Measurements from ENCODE around the gene C10orf88.
A peak's percentile ranks its signal among the peaks of the same experiment; 100 is the strongest.

Gene C10orf88

GRCh38 chr10:122986335-122986734, 32.3 kb upstream of the C10orf88 start:
- no peaks in the 10 kb centered on the region for H3K4me1 ChIP-seq (ENCODE audit: control insufficient read depth in 2 of 2, insufficient read depth in 1 of 2, low read depth in 1 of 2, low read length in 2 of 2)
- H3K4ac ChIP-seq (ENCODE audit: low read length): no peak overlapping the region
- WGBS, 2 donors (ENCODE audit: extremely low coverage in 2 of 2, insufficient read length in 2 of 2, insufficient replicate concordance in 1 of 2): no CpG with 5 or more reads among the region's 6 CpGs
- H2BK5ac ChIP-seq (ENCODE audit: low read length): no peak overlapping the region
- H3K4me2 ChIP-seq (ENCODE audit: insufficient read depth, low read length, poor library complexity, severe bottlenecking): no peak overlapping the region
- H3K23ac ChIP-seq (ENCODE audit: low read depth, low read length, poor library complexity): no peak overlapping the region
- H2AFZ ChIP-seq (ENCODE audit: low read length): no peak overlapping the region
- no peak overlapping the region for H4K8ac ChIP-seq (ENCODE audit: low read depth, low read length)
- H3K9me3 ChIP-seq (replicated peaks in 1 of 2; ENCODE audit: control insufficient read depth in 2 of 2, insufficient read depth in 1 of 2, low read depth in 1 of 2, low read length in 2 of 2): no peaks in the 10 kb centered on the region
- no peaks in the 10 kb centered on the region for H3K79me1 ChIP-seq (ENCODE audit: low read depth, low read length)
- DNase-seq (ENCODE audit: low spot score): no peak
- no peak overlapping the region for H3K9ac ChIP-seq (ENCODE audit: low read depth, low read length, poor library complexity)
- H4K91ac ChIP-seq (ENCODE audit: low read depth, low read length, poor library complexity): no peak overlapping the region
- H3K14ac ChIP-seq (ENCODE audit: low read length): no peak overlapping the region
- no peak overlapping the region for H2BK15ac ChIP-seq (ENCODE audit: low read length)
- H3K4me3 ChIP-seq (ENCODE audit: low read length in 2 of 2): no peak overlapping the region
- peaks cover 0 to 57% of the 10 kb centered on the region in 2 donors for H3K36me3 ChIP-seq (replicated peaks in 1 of 2; ENCODE audit: control insufficient read depth in 2 of 2, insufficient read depth in 2 of 2, low read length in 2 of 2)
- H2BK12ac ChIP-seq (ENCODE audit: low read length): no peak overlapping the region
- H3K27ac ChIP-seq (replicated peaks; ENCODE audit: low read length): no peak overlapping the region
- no peaks in the 10 kb centered on the region for H3K27me3 ChIP-seq (ENCODE audit: control insufficient read depth in 3 of 3, insufficient read depth in 3 of 3, low read depth in 1 of 3, low read length in 3 of 3)
- no peak overlapping the region for H2AK5ac ChIP-seq (ENCODE audit: low read depth, low read length)
- no peak overlapping the region for H2BK120ac ChIP-seq (ENCODE audit: low read depth, low read length)
- H3K18ac ChIP-seq (ENCODE audit: low read length): no peak overlapping the region

GRCh38 chr10:122984708-122985107, 30.7 kb upstream of the C10orf88 start:
- no peak overlapping the region for H3K14ac ChIP-seq (ENCODE audit: low read length)
- peaks cover 0 to 44% of the 10 kb centered on the region in 2 donors for H3K36me3 ChIP-seq (replicated peaks in 1 of 2; ENCODE audit: control insufficient read depth in 2 of 2, insufficient read depth in 2 of 2, low read length in 2 of 2)
- H2AFZ ChIP-seq (ENCODE audit: low read length): no peak overlapping the region
- H4K91ac ChIP-seq (ENCODE audit: low read depth, low read length, poor library complexity): no peak overlapping the region
- no peaks in the 10 kb centered on the region for H3K9me3 ChIP-seq (replicated peaks in 1 of 2; ENCODE audit: control insufficient read depth in 2 of 2, insufficient read depth in 1 of 2, low read depth in 1 of 2, low read length in 2 of 2)
- H2AK5ac ChIP-seq (ENCODE audit: low read depth, low read length): no peak overlapping the region
- no peaks in the 10 kb centered on the region for H3K79me1 ChIP-seq (ENCODE audit: low read depth, low read length)
- no peak overlapping the region for H3K4me3 ChIP-seq (ENCODE audit: low read length in 2 of 2)
- no peak overlapping the region for H2BK120ac ChIP-seq (ENCODE audit: low read depth, low read length)
- H3K4me1 ChIP-seq (ENCODE audit: control insufficient read depth in 2 of 2, insufficient read depth in 1 of 2, low read depth in 1 of 2, low read length in 2 of 2): peaks cover 2 to 4% of the 10 kb centered on the region in 2 donors
- H3K4ac ChIP-seq (ENCODE audit: low read length): no peak overlapping the region
- H2BK15ac ChIP-seq (ENCODE audit: low read length): no peak overlapping the region
- H3K23ac ChIP-seq (ENCODE audit: low read depth, low read length, poor library complexity): no peak overlapping the region
- no peak overlapping the region for H3K18ac ChIP-seq (ENCODE audit: low read length)
- H3K9ac ChIP-seq (ENCODE audit: low read depth, low read length, poor library complexity): no peak overlapping the region
- H3K27me3 ChIP-seq (ENCODE audit: control insufficient read depth in 3 of 3, insufficient read depth in 3 of 3, low read depth in 1 of 3, low read length in 3 of 3): no peaks in the 10 kb centered on the region
- H2BK12ac ChIP-seq (ENCODE audit: low read length): no peak overlapping the region
- no CpG with 5 or more reads among the region's 2 CpGs for WGBS, 2 donors (ENCODE audit: extremely low coverage in 2 of 2, insufficient read length in 2 of 2, insufficient replicate concordance in 1 of 2)
- H4K8ac ChIP-seq (ENCODE audit: low read depth, low read length): no peak overlapping the region
- no peak overlapping the region for H2BK5ac ChIP-seq (ENCODE audit: low read length)
- H3K27ac ChIP-seq (replicated peaks; ENCODE audit: low read length): no peak overlapping the region
- DNase-seq (ENCODE audit: low spot score): no peak
- H3K4me2 ChIP-seq (ENCODE audit: insufficient read depth, low read length, poor library complexity, severe bottlenecking): no peak overlapping the region

GRCh38 chr10:122983898-122984297, 29.9 kb upstream of the C10orf88 start:
- Histone ChIP-seq H4K91ac (ENCODE audit: low read depth, low read length, poor library complexity) (no peak overlapping the region), H2AK5ac (ENCODE audit: low read depth, low read length) (no peak overlapping the region), H2BK15ac (ENCODE audit: low read length) (no peak overlapping the region), H3K23ac (ENCODE audit: low read depth, low read length, poor library complexity) (no peak overlapping the region), H2BK12ac (ENCODE audit: low read length) (no peak overlapping the region), H3K79me1 (ENCODE audit: low read depth, low read length) (no peaks in the 10 kb centered on the region), H3K4me1 (ENCODE audit: control insufficient read depth in 2 of 2, insufficient read depth in 1 of 2, low read depth in 1 of 2, low read length in 2 of 2) (peaks cover 3 to 4% of the 10 kb centered on the region in 2 donors), H4K8ac (ENCODE audit: low read depth, low read length) (no peak overlapping the region), H3K14ac (ENCODE audit: low read length) (no peak overlapping the region), H3K27me3 (ENCODE audit: control insufficient read depth in 3 of 3, insufficient read depth in 3 of 3, low read depth in 1 of 3, low read length in 3 of 3) (no peaks in the 10 kb centered on the region), H3K4ac (ENCODE audit: low read length) (no peak overlapping the region), H2BK5ac (ENCODE audit: low read length) (no peak overlapping the region), H3K36me3 (replicated peaks in 1 of 2; ENCODE audit: control insufficient read depth in 2 of 2, insufficient read depth in 2 of 2, low read length in 2 of 2) (peaks cover 0 to 40% of the 10 kb centered on the region in 2 donors), H2BK120ac (ENCODE audit: low read depth, low read length) (no peak overlapping the region), H3K4me3 (ENCODE audit: low read length in 2 of 2) (no peak overlapping the region), H3K4me2 (ENCODE audit: insufficient read depth, low read length, poor library complexity, severe bottlenecking) (no peak overlapping the region), H3K18ac (ENCODE audit: low read length) (no peak overlapping the region), H3K9me3 (replicated peaks in 1 of 2; ENCODE audit: control insufficient read depth in 2 of 2, insufficient read depth in 1 of 2, low read depth in 1 of 2, low read length in 2 of 2) (no peaks in the 10 kb centered on the region), H3K9ac (ENCODE audit: low read depth, low read length, poor library complexity) (no peak overlapping the region), H2AFZ (ENCODE audit: low read length) (no peak overlapping the region), H3K27ac (replicated peaks; ENCODE audit: low read length) (no peak overlapping the region)
- WGBS, 2 donors (ENCODE audit: extremely low coverage in 2 of 2, insufficient read length in 2 of 2, insufficient replicate concordance in 1 of 2): no CpG with 5 or more reads among the region's 6 CpGs
- no peak for DNase-seq (ENCODE audit: low spot score)

GRCh38 chr10:122981066-122981464, 27.0 kb upstream of the C10orf88 start:
- Histone ChIP-seq H3K9ac (ENCODE audit: low read depth, low read length, poor library complexity) (no peak overlapping the region), H3K4me3 (ENCODE audit: low read length in 2 of 2) (peak overlapping the region; percentile 77), H3K36me3 (replicated peaks in 1 of 2; ENCODE audit: control insufficient read depth in 2 of 2, insufficient read depth in 2 of 2, low read length in 2 of 2) (peaks cover 0 to 21% of the 10 kb centered on the region in 2 donors), H2AK5ac (ENCODE audit: low read depth, low read length) (no peak overlapping the region), H3K23ac (ENCODE audit: low read depth, low read length, poor library complexity) (no peak overlapping the region), H3K14ac (ENCODE audit: low read length) (no peak overlapping the region), H2BK12ac (ENCODE audit: low read length) (no peak overlapping the region), H2BK5ac (ENCODE audit: low read length) (no peak overlapping the region), H3K18ac (ENCODE audit: low read length) (no peak overlapping the region), H3K4ac (ENCODE audit: low read length) (no peak overlapping the region), H2BK120ac (ENCODE audit: low read depth, low read length) (no peak overlapping the region), H4K8ac (ENCODE audit: low read depth, low read length) (no peak overlapping the region), H3K27ac (replicated peaks; ENCODE audit: low read length) (no peak overlapping the region), H3K4me2 (ENCODE audit: insufficient read depth, low read length, poor library complexity, severe bottlenecking) (peak overlapping the region; percentile 51), H4K91ac (ENCODE audit: low read depth, low read length, poor library complexity) (no peak overlapping the region), H3K4me1 (ENCODE audit: control insufficient read depth in 2 of 2, insufficient read depth in 1 of 2, low read depth in 1 of 2, low read length in 2 of 2) (peaks cover 3 to 4% of the 10 kb centered on the region in 2 donors), H3K27me3 (ENCODE audit: control insufficient read depth in 3 of 3, insufficient read depth in 3 of 3, low read depth in 1 of 3, low read length in 3 of 3) (no peaks in the 10 kb centered on the region), H2AFZ (ENCODE audit: low read length) (peak overlapping the region; percentile 75), H2BK15ac (ENCODE audit: low read length) (no peak overlapping the region), H3K79me1 (ENCODE audit: low read depth, low read length) (no peaks in the 10 kb centered on the region), H3K9me3 (replicated peaks in 1 of 2; ENCODE audit: control insufficient read depth in 2 of 2, insufficient read depth in 1 of 2, low read depth in 1 of 2, low read length in 2 of 2) (no peaks in the 10 kb centered on the region)
- peak; percentile 8 for DNase-seq (ENCODE audit: low spot score)
- no CpG with 5 or more reads among the region's 4 CpGs for WGBS, 2 donors (ENCODE audit: extremely low coverage in 2 of 2, insufficient read length in 2 of 2, insufficient replicate concordance in 1 of 2)
